OCI-LY1 (cell line): Measurements from ENCODE around the gene TIMP2.
"Not testable (repeated sequence)": the region's sequence is repeated elsewhere in the genome, so short reads cannot be mapped to it uniquely, and the experiment has no call there.

Source experiments
- H2AFZ ChIP-seq: fragments of 200-600 bp; sonication (generic), shearing (Covaris generic); 2 replicates; pipeline ENCODE4 v1.6.0; 2014; ENCODE audit warnings: antibody characterized with exemption, mild to moderate bottlenecking, low read length
- H3F3A ChIP-seq: fragments of 200-600 bp; sonication (generic), shearing (Covaris generic); 2 replicates; pipeline ENCODE4 v1.6.0; 2014; ENCODE audit warnings: mild to moderate bottlenecking, antibody characterized with exemption, low read length, moderate library complexity; ENCODE audit not compliant: insufficient read depth
- H3K27ac ChIP-seq: fragments of 200-600 bp; sonication (generic); 2 replicates; pipeline ENCODE4 v1.5.1; 2014; ENCODE audit warnings: low read length, mixed run types, mild to moderate bottlenecking, low read depth; ENCODE audit not compliant: poor library complexity, severe bottlenecking
- H3K27me3 ChIP-seq: fragments of 200-600 bp; sonication (generic); 2 replicates; pipeline ENCODE4 v1.6.0; 2014; ENCODE audit warnings: antibody characterized with exemption, mild to moderate bottlenecking, low read length, moderate library complexity; ENCODE audit not compliant: insufficient read depth
- H3K36me3 ChIP-seq: fragments of 200-600 bp; sonication (generic); 2 replicates; pipeline ENCODE4 v1.6.1; 2014; ENCODE audit warnings: mild to moderate bottlenecking, antibody characterized with exemption, low read length, moderate library complexity, mixed read lengths; ENCODE audit not compliant: insufficient read depth
- H3K4me1 ChIP-seq: fragments of 200-600 bp; sonication (generic); 2 replicates; pipeline ENCODE4 v1.5.1; 2014; ENCODE audit warnings: mild to moderate bottlenecking, low read length, moderate library complexity; ENCODE audit not compliant: insufficient read depth, severe bottlenecking
- H3K4me2 ChIP-seq: fragments of 200-600 bp; sonication (generic), shearing (Covaris generic); 2 replicates; pipeline ENCODE4 v1.6.1; 2014; ENCODE audit warnings: low read length
- H3K4me3 ChIP-seq: fragments of 200-600 bp; sonication (generic); 2 replicates; pipeline ENCODE4 v1.5.1; 2014; ENCODE audit warnings: low read length, low read depth, mild to moderate bottlenecking, mixed read lengths; ENCODE audit not compliant: poor library complexity, severe bottlenecking
- H3K79me2 ChIP-seq: fragments of 200-600 bp; shearing (Covaris generic); 2 replicates; pipeline ENCODE4 v1.6.1; 2016; ENCODE audit warnings: mixed run types, low read length, mixed read lengths; ENCODE audit not compliant: insufficient read depth
- H3K9ac ChIP-seq: fragments of 200-600 bp; sonication (generic), shearing (Covaris generic); 2 replicates; pipeline ENCODE4 v1.6.1; 2014; ENCODE audit warnings: mild to moderate bottlenecking, low read length, mixed read lengths
- H3K9me2 ChIP-seq: fragments of 200-600 bp; sonication (generic), shearing (Covaris generic); 2 replicates; pipeline ENCODE4 v1.6.1; 2014; ENCODE audit warnings: low read depth, mild to moderate bottlenecking, low read length, mixed read lengths
- H3K9me3 ChIP-seq: fragments of 200-600 bp; shearing (Covaris generic); 2 replicates; pipeline ENCODE4 v1.6.1; 2014; ENCODE audit warnings: low read length, mixed read lengths
- H4K20me1 ChIP-seq: fragments of 200-600 bp; sonication (generic), shearing (Covaris generic); 2 replicates; pipeline ENCODE4 v1.6.0; 2016; ENCODE audit warnings: mild to moderate bottlenecking, low read length; ENCODE audit not compliant: insufficient read depth
- EZH2 ChIP-seq: fragments of 200-600 bp; sonication (generic), shearing (Covaris generic); IDR thresholded peaks from 2 replicates; pipeline ENCODE4 v1.8.0; 2017; ENCODE audit warnings: borderline replicate concordance, mixed run types, mild to moderate bottlenecking, antibody characterized with exemption, low read length, moderate library complexity, mixed read lengths
- TF ChIP-seq, protein P1 (sequence below): fragments of 200-600 bp; sonication (generic), shearing (Covaris generic); IDR thresholded peaks from 2 replicates; pipeline ENCODE4 v1.5.1; 2017; ENCODE audit warnings: mild to moderate bottlenecking, antibody characterized with exemption, low read length, moderate library complexity, mixed read lengths

Gene TIMP2

DNA sequence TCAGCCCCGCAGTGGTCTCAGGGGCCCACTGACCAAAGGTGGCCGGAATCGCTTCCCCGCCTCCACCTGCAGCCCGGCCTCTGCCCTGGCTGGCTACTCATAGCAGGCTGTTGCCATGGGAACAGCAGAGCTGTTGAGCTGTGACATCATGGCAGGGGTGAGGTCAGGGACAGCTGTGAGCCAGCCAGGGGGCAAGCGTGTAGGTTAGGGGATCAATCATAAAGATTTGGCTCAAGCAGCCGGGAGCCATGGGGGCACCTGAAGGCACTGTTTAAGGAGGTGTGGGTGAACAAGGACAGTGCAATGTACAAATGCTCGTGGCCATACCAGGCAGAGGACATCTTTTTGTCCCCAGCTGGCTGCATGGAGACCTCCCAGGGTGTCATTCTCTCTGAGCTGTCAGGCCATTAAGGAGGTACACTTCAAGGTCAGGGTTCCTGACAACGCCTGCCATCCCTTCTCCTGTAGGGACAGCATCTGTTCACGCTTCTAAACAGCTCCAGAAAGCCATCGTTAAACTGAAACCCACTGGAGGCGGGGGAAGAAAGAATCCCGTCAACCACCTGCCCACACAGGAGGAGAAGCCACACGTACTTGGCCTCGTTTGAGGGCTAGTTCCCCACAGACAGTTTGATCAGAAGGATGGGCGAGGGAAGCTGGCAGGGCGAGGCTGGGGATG, 21.9 kb downstream of the TIMP2 start, which contains the start of gene CEP295NL:
Gene CEP295NL, minus strand, starts transcription at position 101 of the 679 bp plus-strand sequence. CDS start 1,373 bp downstream, outside the sequence.
- Histone ChIP-seq H3K9ac (no peak within 1 kb of the TSS), H3K4me3 (no peak within 1 kb of the TSS), H3K79me2 (no peaks in the 10 kb centered on the region), H2AFZ (no peak within 1 kb of the TSS), H3K27me3 (peaks cover 12% of the 10 kb centered on the region), H3K4me1 (no peaks in the 10 kb centered on the region), H3K27ac (no peak within 1 kb of the TSS), H3K9me2 (no peaks in the 10 kb centered on the region), H3F3A (no peaks in the 10 kb centered on the region), H4K20me1 (no peaks in the 10 kb centered on the region), H3K4me2 (no peak within 1 kb of the TSS), H3K9me3 (no peaks in the 10 kb centered on the region), H3K36me3 (no peaks in the 10 kb centered on the region)
- TF ChIP-seq, protein P1, sequence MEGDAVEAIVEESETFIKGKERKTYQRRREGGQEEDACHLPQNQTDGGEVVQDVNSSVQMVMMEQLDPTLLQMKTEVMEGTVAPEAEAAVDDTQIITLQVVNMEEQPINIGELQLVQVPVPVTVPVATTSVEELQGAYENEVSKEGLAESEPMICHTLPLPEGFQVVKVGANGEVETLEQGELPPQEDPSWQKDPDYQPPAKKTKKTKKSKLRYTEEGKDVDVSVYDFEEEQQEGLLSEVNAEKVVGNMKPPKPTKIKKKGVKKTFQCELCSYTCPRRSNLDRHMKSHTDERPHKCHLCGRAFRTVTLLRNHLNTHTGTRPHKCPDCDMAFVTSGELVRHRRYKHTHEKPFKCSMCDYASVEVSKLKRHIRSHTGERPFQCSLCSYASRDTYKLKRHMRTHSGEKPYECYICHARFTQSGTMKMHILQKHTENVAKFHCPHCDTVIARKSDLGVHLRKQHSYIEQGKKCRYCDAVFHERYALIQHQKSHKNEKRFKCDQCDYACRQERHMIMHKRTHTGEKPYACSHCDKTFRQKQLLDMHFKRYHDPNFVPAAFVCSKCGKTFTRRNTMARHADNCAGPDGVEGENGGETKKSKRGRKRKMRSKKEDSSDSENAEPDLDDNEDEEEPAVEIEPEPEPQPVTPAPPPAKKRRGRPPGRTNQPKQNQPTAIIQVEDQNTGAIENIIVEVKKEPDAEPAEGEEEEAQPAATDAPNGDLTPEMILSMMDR, result no peak
- no peak for TF ChIP-seq EZH2

GRCh38 chr17:78902231-78902630, 23.0 kb downstream of the TIMP2 start:
- not testable (repeated sequence) for H3K9me2 ChIP-seq, H3K36me3 ChIP-seq, H3K4me1 ChIP-seq, H3K27ac ChIP-seq, H3F3A ChIP-seq, H3K9ac ChIP-seq, H3K4me2 ChIP-seq, H3K9me3 ChIP-seq, H3K79me2 ChIP-seq, H2AFZ ChIP-seq, H3K4me3 ChIP-seq, H4K20me1 ChIP-seq
- H3K27me3 ChIP-seq, result peaks cover 12% of the 10 kb centered on the region

GRCh38 chr17:78901806-78902205, 23.4 kb downstream of the TIMP2 start:
- H3K4me1 ChIP-seq, result no peaks in the 10 kb centered on the region
- TF ChIP-seq, protein P1, result no peak
- TF ChIP-seq EZH2, result no peak
- H3K27me3 ChIP-seq, result peaks cover 12% of the 10 kb centered on the region
- H3K9me2 ChIP-seq, result no peaks in the 10 kb centered on the region
- H3K27ac ChIP-seq, result no peak overlapping the region
- no peaks in the 10 kb centered on the region for H4K20me1 ChIP-seq
- no peaks in the 10 kb centered on the region for H3K9me3 ChIP-seq
- H3K4me3 ChIP-seq, result no peak overlapping the region
- H3K36me3 ChIP-seq, result no peaks in the 10 kb centered on the region
- H3K4me2 ChIP-seq, result no peak overlapping the region
- H3K79me2 ChIP-seq, result no peaks in the 10 kb centered on the region
- H3K9ac ChIP-seq, result no peak overlapping the region
- H3F3A ChIP-seq, result no peaks in the 10 kb centered on the region
- H2AFZ ChIP-seq, result no peak overlapping the region

GRCh38 chr17:78900816-78901215, 24.4 kb downstream of the TIMP2 start:
- Histone ChIP-seq H2AFZ (no peak overlapping the region), H4K20me1 (no peaks in the 10 kb centered on the region), H3K27me3 (peaks cover 9% of the 10 kb centered on the region), H3K4me1 (no peaks in the 10 kb centered on the region), H3K9me2 (no peaks in the 10 kb centered on the region), H3K79me2 (no peaks in the 10 kb centered on the region), H3K9me3 (no peaks in the 10 kb centered on the region), H3K4me3 (no peak overlapping the region), H3K27ac (no peak overlapping the region), H3K9ac (no peak overlapping the region), H3F3A (no peaks in the 10 kb centered on the region), H3K4me2 (no peak overlapping the region), H3K36me3 (no peaks in the 10 kb centered on the region)
- TF ChIP-seq, protein P1, result no peak
- TF ChIP-seq EZH2, result no peak
